ENCODE data around the gene PRRG2.
"Not testable (repeated sequence)": the region's sequence is repeated elsewhere in the genome, so short reads cannot be mapped to it uniquely, and the experiment has no call there.

The PRRG2 gene

DNA sequence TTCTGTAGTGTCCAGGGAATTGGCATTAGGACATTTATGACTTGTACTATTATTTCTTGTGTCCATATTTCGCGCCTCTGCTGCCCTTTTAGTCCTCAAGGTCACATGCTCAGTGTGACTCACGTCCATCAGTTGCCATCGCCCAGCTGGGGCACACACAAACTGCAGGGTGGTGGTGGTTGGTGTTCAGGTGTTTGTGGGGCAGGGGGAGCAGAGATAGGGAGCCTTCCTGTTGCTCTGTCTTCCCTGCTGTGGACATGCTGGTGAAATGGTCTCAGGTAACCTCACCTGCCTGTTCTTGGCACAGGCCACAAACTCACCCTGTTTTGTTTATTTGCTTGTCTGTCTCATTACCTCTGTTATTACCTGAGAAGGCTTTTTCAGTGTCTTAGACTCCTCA is 32.3 kb downstream of the PRRG2 start:
- ATAC-seq = no peak

DNA sequence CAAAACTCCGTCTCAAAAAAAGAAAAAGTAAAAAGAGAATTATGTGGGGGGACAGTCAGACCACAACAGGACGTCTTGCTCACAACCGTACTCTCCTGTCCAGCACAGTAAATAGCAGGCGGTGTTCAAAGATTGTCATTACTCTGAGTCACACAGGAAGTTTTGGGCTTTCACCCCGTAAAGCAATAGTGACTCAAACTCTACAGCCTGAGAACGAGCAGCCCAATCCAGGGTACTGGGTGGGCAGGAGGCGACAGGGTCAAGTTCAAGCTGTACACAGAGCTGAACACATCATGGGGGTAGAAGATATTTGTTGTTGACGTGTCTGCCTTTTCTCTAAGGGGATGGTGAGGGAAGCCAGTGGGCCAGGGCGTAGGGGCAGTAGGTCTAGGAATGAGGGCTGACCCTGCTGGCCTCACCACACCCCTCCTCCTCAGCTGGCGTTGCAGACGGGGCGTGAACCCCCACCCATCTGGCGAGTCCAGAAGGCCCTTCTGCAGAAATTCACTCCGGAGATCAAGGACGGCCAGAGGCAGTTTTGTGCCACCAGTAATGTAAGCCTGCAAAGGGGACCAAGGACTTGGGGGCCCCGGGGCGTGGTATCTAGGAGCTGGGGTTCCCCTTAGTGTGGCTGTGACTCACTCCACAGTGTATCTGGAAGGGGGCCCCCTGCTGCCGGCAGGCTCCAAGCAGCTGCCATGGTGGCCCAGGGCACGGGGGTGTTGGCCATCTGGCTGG is 33.1 kb downstream of the PRRG2 start:
- ATAC-seq = peak; percentile 81 to 87

GRCh38 chr19:49615861-49616260 is 34.7 kb downstream of the PRRG2 start:
- ATAC-seq = no peak

- no peak for ATAC-seq
Observed at GRCh38 chr19:49616532-49616931, 35.4 kb downstream of the PRRG2 start.

DNA sequence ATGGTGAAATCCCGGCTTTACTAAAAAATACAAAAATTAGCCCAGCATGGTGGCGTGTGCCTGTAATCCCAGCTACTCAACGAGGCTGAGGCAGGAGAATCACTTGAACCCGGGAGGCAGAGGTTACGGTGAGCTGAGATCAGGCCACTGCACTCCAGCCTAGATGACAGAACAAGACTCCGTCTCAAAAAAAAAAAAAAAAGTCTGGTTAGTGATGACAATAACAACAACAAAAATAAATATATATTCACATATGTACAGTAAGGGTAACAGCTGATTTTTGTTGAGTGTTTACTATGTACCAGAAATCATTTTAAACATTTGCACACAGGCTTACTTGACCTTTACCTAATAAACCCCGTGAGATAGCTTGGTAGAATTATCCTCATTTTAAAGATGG is 35.8 kb downstream of the PRRG2 start:
- no peak for ATAC-seq

GRCh38 chr19:49617860-49618259 is 36.7 kb downstream of the PRRG2 start:
- ATAC-seq = not testable (repeated sequence)

- no peak for ATAC-seq
Observed at GRCh38 chr19:49624967-49625910, 44.1 kb downstream of the PRRG2 start.

GRCh38 chr19:49626226-49626625 is 45.1 kb downstream of the PRRG2 start:
- ATAC-seq = no peak

- ATAC-seq = no peak
Observed at GRCh38 chr19:49629659-49630058, 48.5 kb downstream of the PRRG2 start.

GRCh38 chr19:49631014-49631588 is 50.0 kb downstream of the PRRG2 start:
- no peak for ATAC-seq

DNA sequence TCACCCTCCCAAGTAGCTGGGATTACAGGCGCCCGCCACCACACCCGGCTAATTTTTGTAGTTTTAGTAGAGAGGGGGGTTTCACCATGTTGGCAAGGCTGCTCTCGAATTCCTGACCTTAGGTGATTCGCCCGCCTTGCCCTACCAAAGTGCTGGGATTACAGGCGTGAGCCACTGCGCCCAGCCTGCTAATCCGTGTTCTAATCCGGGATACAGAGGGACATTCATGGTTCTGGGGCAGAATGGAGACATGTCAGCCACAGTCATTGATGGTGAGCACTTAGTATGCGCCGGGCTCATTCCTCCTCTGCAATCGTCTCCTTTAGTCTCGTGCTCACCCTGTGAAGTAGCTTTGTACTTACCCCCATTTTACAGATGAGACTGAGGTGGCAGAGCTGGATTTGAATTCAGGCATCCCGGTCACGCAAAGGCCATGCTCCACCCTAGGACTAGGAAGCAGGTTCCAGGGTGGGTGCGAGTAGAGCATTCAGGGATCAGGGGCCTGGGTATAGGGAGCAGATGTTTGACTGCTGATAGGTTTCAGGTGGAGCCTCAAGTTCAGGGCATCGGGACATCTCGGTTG is 50.6 kb downstream of the PRRG2 start:
- ATAC-seq = no peak

DNA sequence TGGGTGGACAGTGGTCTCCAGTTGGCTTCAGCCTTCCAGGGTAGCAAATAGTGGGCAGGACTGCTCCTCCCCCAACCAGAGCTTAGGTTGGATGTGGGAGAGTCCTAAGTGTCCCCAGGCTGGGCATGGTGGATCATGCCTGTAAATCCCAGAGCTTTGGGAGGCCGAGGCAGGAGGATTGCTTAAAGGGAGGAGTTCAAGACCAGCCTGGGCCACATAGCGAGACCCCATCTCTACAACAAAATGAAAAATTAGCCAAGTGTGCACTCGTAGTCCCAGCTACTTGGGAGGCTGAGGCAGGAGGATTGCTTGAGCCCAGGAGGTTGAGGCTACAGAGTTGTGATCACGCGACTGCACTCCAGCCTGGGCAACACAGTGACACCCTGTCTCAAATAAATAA is 51.5 kb downstream of the PRRG2 start:
- no peak for ATAC-seq

GRCh38 chr19:49633273-49633672 is 52.2 kb downstream of the PRRG2 start:
- not testable (repeated sequence) for ATAC-seq

- ATAC-seq = no peak
Observed at GRCh38 chr19:49635530-49636232, 54.6 kb downstream of the PRRG2 start.

- ATAC-seq = no peak
Observed at GRCh38 chr19:49636233-49636932, 55.3 kb downstream of the PRRG2 start.

GRCh38 chr19:49637821-49638738 is 57.0 kb downstream of the PRRG2 start:
- ATAC-seq = no peak

DNA sequence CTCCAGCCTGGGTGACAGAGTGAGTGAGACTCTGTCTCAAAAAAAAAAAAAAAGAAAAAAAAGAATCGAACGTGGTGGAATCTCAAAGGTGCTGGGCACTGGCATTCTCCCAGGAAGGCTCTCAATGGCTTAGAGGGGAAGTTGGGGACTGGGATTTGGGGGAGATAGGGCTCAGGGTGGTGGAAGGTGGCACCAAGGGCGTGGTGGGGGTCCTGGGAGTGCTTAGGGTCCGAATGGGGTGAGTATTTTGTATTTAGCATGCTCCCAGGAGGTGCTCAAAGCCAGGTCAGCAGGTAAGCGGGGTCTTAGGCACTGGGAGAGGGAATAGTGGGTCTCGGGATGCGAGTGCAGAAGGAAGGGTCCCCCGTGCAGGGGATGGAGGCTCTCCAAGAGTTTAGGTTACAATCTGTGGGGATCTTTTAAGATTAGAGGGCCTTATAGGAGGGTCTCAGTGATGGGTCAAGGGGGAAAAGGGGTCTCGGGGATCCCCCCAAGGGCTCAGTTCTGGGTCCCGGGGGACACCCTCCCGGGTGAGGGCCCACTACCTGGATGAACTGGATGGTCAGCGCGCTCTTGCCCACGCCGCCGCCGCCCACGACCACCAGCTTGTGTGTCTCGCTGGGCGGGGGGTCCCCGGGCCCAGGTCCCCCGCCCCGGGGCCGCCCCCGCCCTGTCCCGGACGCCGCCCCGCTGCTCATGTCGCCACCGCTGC is 58.4 kb downstream of the PRRG2 start:
- no peak for ATAC-seq

DNA sequence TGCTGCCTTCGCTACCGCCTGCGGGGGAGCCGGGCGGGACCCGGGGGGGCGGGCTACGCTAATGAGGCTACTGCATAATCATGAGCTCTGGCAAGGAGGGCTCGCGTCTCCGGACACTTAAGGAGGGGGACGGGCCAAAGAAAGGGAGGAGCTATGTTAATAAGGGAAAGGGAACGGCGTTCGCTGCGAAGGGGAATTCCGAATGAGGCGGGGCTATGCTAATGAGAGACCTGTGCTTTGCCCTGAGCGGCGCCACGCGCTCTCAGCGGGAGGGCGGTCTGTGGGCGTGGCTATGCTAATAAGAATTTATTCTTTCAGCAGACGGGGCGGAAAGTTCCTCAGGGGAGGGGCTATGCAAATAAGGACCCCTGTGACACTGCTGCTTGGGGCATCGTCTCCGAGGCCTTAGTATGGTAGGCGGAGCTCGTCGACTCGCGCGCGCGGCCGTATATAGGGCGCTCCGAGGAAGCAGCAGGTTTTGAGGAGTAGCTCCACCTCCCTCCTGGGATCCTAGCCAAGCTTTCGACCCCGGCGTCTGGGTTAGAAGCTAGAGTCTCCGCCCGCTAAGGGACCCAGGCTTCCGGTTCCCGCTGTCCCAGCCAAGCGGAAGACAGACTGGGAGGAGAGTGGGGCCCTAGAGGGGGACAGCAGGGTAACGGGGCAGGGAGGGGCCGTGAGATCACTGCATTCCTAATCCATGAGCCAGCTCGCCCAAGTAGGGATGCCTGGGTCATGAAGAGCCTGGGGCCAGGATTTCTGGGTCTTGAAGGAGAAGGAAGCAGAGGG is 59.2 kb downstream of the PRRG2 start, which contains the start of gene RRAS:
RRAS (minus strand) TSS at position 31 of the 786 bp plus-strand sequence. CDS start 45 bp downstream, outside the sequence.
- ATAC-seq = peak; percentile 68 to 69
